Kidney capillary endothelial cell (primary cell): ENCODE data around the gene TP73.

Experiments used
- DNase-seq: peaks from one replicate; pipeline ENCODE4 v3.0.0-alpha.2; 2018; ENCODE audit warnings: low spot score

TP73 gene

DNA sequence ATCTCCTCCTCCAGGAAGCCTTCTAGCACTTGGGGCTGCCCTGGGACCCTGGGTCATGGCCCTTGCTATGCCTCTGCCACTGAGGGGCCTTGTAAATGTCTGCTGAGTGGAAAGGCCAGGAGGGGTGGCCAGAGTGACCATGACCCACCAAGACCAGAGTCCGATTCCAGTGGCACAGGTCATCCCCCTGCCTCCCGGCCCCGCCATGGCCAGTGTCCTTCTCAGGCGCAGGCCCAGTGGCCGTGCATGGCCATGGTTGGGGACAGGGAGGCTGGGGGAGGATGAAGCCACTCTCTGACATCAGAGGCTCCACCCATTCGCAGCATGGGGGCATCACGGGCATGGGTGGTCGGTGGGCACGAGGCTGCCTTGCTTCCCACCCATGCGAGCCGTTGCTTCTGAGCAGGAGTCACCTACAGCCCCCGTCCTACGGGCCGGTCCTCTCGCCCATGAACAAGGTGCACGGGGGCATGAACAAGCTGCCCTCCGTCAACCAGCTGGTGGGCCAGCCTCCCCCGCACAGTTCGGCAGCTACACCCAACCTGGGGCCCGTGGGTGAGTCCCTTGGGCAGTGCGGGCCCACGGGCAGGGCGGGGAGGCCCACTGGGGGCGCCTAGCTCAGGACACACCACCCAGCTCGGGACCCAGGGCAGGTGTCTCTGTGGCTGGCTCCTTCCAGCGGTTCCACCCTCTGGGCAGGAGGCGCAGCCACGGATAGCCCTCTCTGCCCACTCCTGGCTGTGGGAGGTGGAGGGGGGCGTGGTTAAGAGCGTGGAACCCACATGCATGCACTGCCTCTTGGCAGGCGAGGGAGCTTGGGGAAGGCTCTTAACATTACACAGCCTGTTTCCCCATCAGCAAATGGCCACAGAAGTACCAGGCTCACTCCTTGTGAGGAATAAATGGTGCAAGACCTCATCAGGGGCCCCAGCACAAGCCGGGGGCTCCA lies 77.6 kb downstream of the TP73 start:
- DNase-seq = no peak

- no peak for DNase-seq
These were observed 78.4 kb downstream of the TP73 start for GRCh38 chr1:3730543-3731247.

GRCh38 chr1:3731583-3732433 lies 79.5 kb downstream of the TP73 start:
- DNase-seq = no peak

DNA sequence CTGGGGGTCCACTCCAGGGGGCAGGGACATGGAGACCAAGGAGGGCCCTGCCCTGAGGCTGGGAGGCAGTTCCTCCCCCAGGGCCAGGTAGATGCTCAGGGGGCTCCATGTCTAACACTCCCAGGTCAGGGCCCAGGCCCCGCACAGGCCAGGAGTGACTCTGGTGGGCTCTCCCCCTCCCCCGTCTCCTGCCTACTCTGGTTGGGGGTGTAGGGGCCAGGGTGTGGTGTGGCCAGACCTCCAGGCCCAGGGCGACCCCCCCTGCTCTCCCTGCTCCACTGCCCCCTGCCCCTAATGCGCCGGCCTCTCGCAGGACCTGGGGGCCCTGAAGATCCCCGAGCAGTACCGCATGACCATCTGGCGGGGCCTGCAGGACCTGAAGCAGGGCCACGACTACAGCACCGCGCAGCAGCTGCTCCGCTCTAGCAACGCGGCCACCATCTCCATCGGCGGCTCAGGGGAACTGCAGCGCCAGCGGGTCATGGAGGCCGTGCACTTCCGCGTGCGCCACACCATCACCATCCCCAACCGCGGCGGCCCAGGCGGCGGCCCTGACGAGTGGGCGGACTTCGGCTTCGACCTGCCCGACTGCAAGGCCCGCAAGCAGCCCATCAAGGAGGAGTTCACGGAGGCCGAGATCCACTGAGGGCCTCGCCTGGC lies 80.2 kb downstream of the TP73 start:
- no peak for DNase-seq

GRCh38 chr1:3733094-3733882 lies 81.0 kb downstream of the TP73 start:
- no peak for DNase-seq

DNA sequence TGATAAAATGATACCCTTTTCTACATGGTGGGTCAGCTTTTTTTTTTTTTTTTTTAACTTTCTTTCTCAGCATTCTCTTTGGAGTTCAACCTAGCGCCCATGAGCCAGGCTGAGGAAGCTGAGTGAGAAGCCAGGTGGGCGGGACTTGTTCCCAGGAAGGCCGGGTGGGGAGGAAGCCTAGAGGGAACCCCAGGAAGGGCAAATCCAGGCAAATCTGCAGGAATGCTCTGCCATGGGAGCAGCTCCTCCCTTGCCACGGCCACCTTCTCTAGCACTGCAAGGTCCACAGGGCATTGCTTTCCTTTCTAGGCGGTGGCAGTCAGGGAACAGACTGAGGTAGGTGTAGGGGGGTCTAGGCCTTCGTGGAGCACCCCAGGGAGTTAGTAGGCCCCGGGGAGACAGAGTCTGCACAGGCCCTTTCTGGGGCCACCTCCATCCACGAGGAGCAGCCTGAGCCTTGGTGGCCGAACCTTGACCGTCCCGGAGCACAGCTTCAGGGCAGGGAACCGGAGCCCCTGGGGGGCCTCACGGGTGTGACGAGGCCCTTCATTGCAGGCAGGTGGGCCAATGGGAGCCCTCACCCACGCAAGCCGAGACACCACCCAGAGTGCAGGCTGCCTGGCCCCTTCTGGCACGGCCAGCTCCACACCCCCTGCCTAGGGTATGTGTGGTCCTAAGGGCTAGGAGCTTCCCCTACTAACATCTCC lies 81.7 kb downstream of the TP73 start:
- no peak for DNase-seq

- no peak for DNase-seq
These were observed 82.3 kb downstream of the TP73 start for GRCh38 chr1:3734602-3735001.

DNA sequence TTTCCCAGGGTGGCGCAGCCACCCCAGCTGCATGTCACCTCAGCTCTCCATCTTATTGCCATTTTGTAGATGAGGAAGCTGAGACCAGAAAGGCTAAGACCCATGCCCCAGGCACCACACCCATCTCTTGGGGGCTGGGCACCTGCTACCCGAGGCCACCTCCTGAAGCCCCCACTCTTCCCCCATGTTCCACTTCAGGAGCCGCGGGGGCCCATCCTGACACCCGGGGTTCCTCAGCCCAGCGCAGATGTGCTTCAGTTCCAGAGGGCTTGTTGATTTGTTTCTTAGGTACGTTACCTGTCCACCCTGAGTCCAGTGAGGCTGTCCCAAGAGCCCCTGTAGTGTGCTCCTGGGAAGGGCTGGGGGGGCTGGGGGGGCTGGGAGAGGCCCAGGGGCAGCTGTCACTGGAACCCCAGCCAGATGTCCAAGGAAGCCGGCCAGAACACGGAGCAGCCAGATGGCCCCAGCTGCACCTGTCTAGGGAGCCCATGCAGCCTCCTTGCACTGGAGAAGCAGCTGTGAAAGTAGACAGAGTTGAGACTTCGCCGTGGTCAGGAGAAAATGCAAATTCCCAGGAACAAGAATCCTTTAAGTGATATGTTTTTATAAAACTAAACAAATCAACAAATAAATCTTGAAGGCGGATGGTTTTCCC lies 82.8 kb downstream of the TP73 start:
- DNase-seq = no peak

- DNase-seq = no peak
These were observed 83.4 kb downstream of the TP73 start for GRCh38 chr1:3735688-3736087.

- DNase-seq = no peak
These were observed 83.8 kb downstream of the TP73 start for GRCh38 chr1:3736131-3736561.

- DNase-seq = no peak
These were observed 84.4 kb downstream of the TP73 start for GRCh38 chr1:3736708-3737107.

GRCh38 chr1:3738943-3739342 lies 86.6 kb downstream of the TP73 start:
- DNase-seq = no peak

- no peak for DNase-seq
These were observed 87.7 kb downstream of the TP73 start for GRCh38 chr1:3740042-3740441.

DNA sequence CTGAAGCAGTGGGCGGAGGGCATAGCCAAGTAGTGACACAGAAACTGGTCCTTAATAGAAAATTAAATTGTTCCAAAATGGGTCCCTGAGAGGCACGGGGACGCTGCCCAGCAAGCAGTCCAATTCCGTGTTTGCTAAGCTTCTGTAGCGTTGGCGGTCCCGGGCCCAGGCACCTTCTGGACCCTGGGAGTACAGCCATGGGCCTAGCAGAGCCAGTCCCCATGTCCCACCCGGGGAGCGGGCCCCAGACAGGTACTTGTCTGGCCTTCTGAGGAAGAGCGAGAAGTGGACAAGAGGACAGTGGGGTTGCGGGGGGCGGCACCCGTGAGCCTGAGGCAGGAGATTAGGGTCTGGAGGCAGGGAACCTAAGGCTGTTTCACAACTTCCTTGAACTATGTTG lies 88.4 kb downstream of the TP73 start:
- no peak for DNase-seq

GRCh38 chr1:3741566-3742438 lies 89.5 kb downstream of the TP73 start:
- no peak for DNase-seq

DNA sequence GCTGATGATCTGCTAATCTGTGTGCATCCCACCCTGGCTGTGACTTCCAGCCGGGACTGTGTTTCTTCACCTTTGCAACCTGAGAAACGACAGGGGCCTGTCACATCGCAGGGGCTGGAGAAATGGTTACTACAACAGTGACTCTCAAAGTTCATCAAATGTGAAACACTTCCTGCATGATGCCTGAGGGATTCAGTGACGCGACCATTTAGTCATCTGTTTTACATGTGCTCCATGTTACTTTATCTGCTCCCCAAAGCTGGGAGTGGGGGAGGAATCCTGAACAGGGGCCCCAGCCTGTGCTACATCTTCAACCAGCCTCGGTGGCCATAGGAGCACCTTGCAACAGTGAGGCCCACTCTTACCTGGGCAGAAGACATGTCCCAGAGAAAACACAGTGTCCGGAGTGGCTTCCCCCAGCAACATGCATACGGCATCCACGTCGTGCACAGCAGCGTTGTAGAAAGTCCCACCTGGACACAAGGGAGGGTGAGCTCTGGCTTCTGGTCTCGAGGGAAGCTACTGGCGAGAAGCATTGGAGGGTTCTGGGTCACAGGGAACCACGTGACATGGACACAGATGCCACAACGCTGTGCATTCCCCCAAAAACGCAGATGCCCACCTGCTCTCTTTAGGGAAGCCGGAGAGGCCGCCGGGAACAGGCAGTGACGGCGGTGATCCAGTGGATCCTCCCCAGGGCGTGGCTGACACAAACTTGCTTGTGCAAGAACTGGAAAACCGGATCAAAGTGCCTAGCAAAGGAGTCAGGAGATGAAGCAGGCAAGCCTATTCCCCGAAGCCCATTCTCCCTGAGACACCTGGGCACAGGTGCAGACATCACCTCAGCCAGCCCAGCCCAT lies 90.4 kb downstream of the TP73 start:
- DNase-seq = no peak

DNA sequence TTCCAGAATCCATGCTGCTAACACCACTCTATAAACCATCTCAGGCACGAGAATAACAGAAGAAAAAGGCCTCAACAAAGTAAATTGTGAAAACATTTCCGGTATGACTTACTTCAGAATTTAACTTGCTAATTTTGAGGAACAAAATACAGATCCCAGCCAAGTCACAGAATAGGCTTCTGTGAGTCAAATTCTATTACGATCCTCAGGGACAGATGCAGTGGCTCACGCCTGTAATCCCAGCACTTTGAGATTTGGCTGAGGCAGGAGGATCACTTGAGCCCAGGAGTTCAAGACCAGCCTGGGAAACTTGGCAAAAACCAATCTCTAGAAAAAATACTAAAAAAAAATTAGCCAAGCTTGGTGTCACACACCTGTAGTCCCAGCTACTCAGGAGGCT lies 91.1 kb downstream of the TP73 start:
- DNase-seq = no peak

DNA sequence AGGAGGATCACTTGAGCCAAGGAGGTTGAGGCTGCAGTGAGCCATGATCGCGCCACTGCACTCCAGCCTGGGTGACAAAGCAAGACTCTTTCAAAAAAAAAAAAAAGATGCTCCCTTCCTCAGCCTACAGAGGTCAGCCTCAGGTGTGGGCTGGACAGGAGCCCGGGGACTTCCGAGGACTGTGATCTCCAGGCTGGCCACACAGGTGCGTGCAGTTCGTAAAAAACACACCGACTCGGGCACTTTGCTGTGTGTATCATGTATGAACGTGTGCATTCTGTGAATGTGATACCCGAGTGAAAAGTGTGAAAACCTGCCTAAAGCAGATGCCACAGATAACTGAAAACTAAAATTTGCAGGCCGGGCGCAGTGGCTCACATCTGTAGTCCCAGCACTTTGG lies 91.5 kb downstream of the TP73 start:
- DNase-seq = no peak
